Lung (tissue), 12 donors: ENCODE measurements around the gene BCL11A. TPM values are rescaled to one million over a fixed set of nuclear protein-coding genes. Genes with fewer than 3 reads are reported as not detected.

Source experiments
- ATAC-seq: fragments of 200-7000 bp; cut with Tn5 transposase; one replicate; pipeline ENCODE4 v1.9.1; 2020; ENCODE audit warnings: moderate number of reproducible peaks; ENCODE audit not compliant: insufficient read depth, low FRiP score
- DNase-seq, 3 donors: peaks; one replicate each; pipeline ENCODE4 v3.0.0-alpha.2; 2013 to 2017
- H3K27ac ChIP-seq, 2 donors: one replicate each; pipeline ENCODE4 v1.5.1; 2013; ENCODE audit warnings: mild to moderate bottlenecking in 2 of 2, moderate library complexity in 2 of 2, control low read depth in 1 of 2, inconsistent platforms in 1 of 2, low read depth in 1 of 2, low read length in 1 of 2
- H3K27me3 ChIP-seq, 3 donors: one replicate each; pipeline ENCODE4 v1.5.1; 2013; ENCODE audit warnings: low read length in 2 of 3; ENCODE audit not compliant: control insufficient read depth in 3 of 3, insufficient read depth in 3 of 3
- H3K36me3 ChIP-seq, 4 donors: one replicate each; pipeline ENCODE4 v1.5.1; 2013; ENCODE audit warnings: low read length in 4 of 4, mild to moderate bottlenecking in 1 of 4, moderate library complexity in 1 of 4; ENCODE audit not compliant: control insufficient read depth in 4 of 4, insufficient read depth in 4 of 4
- H3K4me1 ChIP-seq, 5 donors: one replicate each; pipeline ENCODE4 v1.5.1; 2013; ENCODE audit warnings: low read length in 5 of 5, mild to moderate bottlenecking in 2 of 5, moderate library complexity in 1 of 5; ENCODE audit not compliant: control insufficient read depth in 5 of 5, insufficient read depth in 5 of 5
- H3K4me3 ChIP-seq: one replicate; pipeline ENCODE4 v1.5.1; 2013; ENCODE audit warnings: mild to moderate bottlenecking, control low read depth, moderate library complexity
- H3K9ac ChIP-seq, 2 donors: one replicate each; pipeline ENCODE4 v1.5.1; 2013; ENCODE audit warnings: low read length in 2 of 2, control low read depth in 1 of 2; ENCODE audit not compliant: insufficient read depth in 1 of 2
- H3K9me3 ChIP-seq, 4 donors: one replicate each; pipeline ENCODE4 v1.5.1; 2013; ENCODE audit warnings: low read length in 3 of 4, mild to moderate bottlenecking in 1 of 4, moderate library complexity in 1 of 4; ENCODE audit not compliant: control insufficient read depth in 4 of 4, insufficient read depth in 3 of 4
- CTCF ChIP-seq: IDR thresholded peaks from 2 replicates; pipeline ENCODE4 v1.5.1; 2012; ENCODE audit warnings: mild to moderate bottlenecking; ENCODE audit errors: control extremely low read depth, extremely low read depth
- WGBS, 2 donors: extraction: QIAGEN DNeasy Blood & Tissue Kit; methylation state at CpG; one replicate each; pipeline ENCODE4 v1.1.7; 2013; 5-methylcytosine and 5-hydroxymethylcytosine counted together
- polyA plus RNA-seq, 2 donors: library from polyadenylated mRNA; stranded (reverse); fragments of 200-250 nt; gene quantifications; one replicate each; pipeline ENCODE4 v1.2.1, GENCODE V29; 2013
- total RNA-seq, 2 donors: library from RNA; depleted of rRNA in 1 of 2; stranded (reverse); fragments of >200 nt in 1 of 2; gene quantifications; one replicate each; pipeline ENCODE4 v1.2.1, GENCODE V29; 2014 to 2021
- donor health status: control.
- donor health status: control.
- donor health status: Bipolar disorder and iron deficiency.
- donor health status: healthy.
- donor health status: DM: yes; HTN: yes; CAD: no.

BCL11A gene
- total and polyA plus RNA-seq, 4 donors: 1.5 to 21.1 (median 4.7) TPM

GRCh38 chr2:60437080-60437696, 116.3 kb downstream of the BCL11A start:
- H3K4me3 ChIP-seq: no peak overlapping the region
- 75 to 78% methylated on average over 7 of the region's 7 CpGs for WGBS, 2 donors
- H3K27ac ChIP-seq: no peak overlapping the region
- H3K9me3 ChIP-seq: no peaks in the 10 kb centered on the region
- H3K27me3 ChIP-seq: no peaks in the 10 kb centered on the region
- no peak for TF ChIP-seq CTCF
- ATAC-seq (no peak), DNase-seq (no peak)
- no peaks in the 10 kb centered on the region for H3K36me3 ChIP-seq
- H3K4me1 ChIP-seq: peaks cover 0 to 6% (median 0%) of the 10 kb centered on the region in 5 donors
- H3K9ac ChIP-seq: no peak overlapping the region

GRCh38 chr2:60433018-60433596, 120.3 kb downstream of the BCL11A start:
- no peak for DNase-seq
- H3K4me1 ChIP-seq: peaks cover 0 to 6% (median 0%) of the 10 kb centered on the region in 5 donors
- no peak for TF ChIP-seq CTCF
- no peaks in the 10 kb centered on the region for H3K27me3 ChIP-seq
- no peak overlapping the region for H3K9ac ChIP-seq
- no peaks in the 10 kb centered on the region for H3K36me3 ChIP-seq
- H3K4me3 ChIP-seq: no peak overlapping the region
- 72 to 74% methylated on average over 5 of the region's 5 CpGs for WGBS, 2 donors
- no peak for ATAC-seq
- no peak overlapping the region for H3K27ac ChIP-seq
- H3K9me3 ChIP-seq: no peaks in the 10 kb centered on the region

DNA sequence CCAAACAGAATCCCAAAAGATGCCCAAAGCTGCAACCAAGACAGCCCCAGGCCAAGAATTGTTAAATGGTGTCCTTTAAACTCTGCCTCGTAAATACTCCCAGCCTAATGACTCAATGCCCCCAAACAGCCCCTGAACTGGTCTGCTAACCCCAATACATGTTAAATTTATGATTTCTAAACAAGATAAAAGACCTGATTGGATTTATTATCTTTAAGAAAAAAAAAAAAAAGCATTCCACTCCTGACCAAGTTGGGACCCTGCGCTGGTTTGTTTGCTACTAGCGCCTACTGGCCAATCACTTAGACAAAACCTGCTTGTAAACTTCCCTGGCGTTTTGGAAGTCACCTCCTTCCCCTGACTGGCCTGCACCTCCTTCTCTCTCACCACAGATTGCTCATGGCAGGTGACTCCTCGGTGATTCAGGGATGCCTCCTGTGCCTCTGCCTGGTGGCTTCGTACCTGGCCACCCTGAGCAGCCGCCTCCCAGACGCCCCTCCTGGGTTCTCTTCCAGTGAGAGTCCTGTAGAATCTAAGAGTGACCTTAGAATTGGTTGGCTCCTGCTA, 121.3 kb downstream of the BCL11A start:
- 89% methylated on average over 8 of the region's 8 CpGs for WGBS, 2 donors
- no peak for DNase-seq
- no peaks in the 10 kb centered on the region for H3K9me3 ChIP-seq
- no peak for ATAC-seq
- H3K4me3 ChIP-seq: no peak overlapping the region
- TF ChIP-seq CTCF: no peak
- no peaks in the 10 kb centered on the region for H3K27me3 ChIP-seq
- H3K36me3 ChIP-seq: no peaks in the 10 kb centered on the region
- peaks cover 0 to 6% (median 0%) of the 10 kb centered on the region in 5 donors for H3K4me1 ChIP-seq
- H3K9ac ChIP-seq: no peak overlapping the region
- H3K27ac ChIP-seq: no peak overlapping the region
